ENCODE measurements around the gene LRRC4C. TPM values are rescaled to one million over a fixed set of nuclear protein-coding genes. Genes with fewer than 3 reads are reported as not detected.
A peak's percentile ranks its signal among the peaks of the same experiment; 100 is the strongest.

Gene LRRC4C
- total RNA-seq, 1 donor from 2014 or later, result 16.9 TPM

DNA sequence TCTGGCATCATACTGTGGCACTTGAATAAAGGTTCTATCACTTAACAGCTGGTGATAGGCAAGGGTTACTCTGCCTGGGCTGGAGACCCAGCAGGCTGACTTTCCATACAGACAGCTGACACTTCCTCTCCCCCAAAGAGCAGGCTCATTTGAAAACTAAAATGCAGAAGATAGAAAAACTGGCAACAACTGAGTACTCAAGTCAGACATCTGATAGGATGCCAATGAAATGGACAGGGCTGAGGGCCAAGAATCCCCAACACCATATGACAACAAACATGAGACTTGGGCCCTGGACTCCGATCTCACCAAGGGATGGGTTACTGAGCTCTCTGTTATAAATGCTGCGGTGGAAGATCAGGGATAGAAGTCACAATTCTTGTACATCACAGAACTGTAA lies 237.2 kb downstream of the LRRC4C start:
- H3K27me3 Mint-ChIP-seq (ENCODE audit: low read depth), result peaks cover 2% of the 10 kb centered on the region
- DNase-seq (ENCODE audit: low spot score in 2 of 2, unreplicated experiment in 2 of 2), result no peak
- TF ChIP-seq CTCF (IDR thresholded peaks at IDR 0.05; ENCODE audit: unreplicated experiment), result no peak
- no peaks in the 10 kb centered on the region for H3K36me3 Mint-ChIP-seq
- no peak overlapping the region for H3K4me3 Mint-ChIP-seq
- peaks cover 5% of the 10 kb centered on the region for H3K4me1 Mint-ChIP-seq
- H3K9me3 Mint-ChIP-seq, result peaks cover 6% of the 10 kb centered on the region
- H3K27ac Mint-ChIP-seq, result no peak overlapping the region

- peaks cover 5% of the 10 kb centered on the region for H3K27me3 Mint-ChIP-seq (ENCODE audit: low read depth)
- H3K9me3 Mint-ChIP-seq, result peaks cover 3% of the 10 kb centered on the region
- no peak for DNase-seq (ENCODE audit: low spot score in 2 of 2, unreplicated experiment in 2 of 2)
- H3K36me3 Mint-ChIP-seq, result no peaks in the 10 kb centered on the region
- H3K4me3 Mint-ChIP-seq, result no peak overlapping the region
- TF ChIP-seq CTCF (IDR thresholded peaks at IDR 0.05; ENCODE audit: unreplicated experiment), result no peak
- H3K27ac Mint-ChIP-seq, result no peak overlapping the region
- H3K4me1 Mint-ChIP-seq, result no peaks in the 10 kb centered on the region
Observed at GRCh38 chr11:41206388-41206787, 253.1 kb downstream of the LRRC4C start.

DNA sequence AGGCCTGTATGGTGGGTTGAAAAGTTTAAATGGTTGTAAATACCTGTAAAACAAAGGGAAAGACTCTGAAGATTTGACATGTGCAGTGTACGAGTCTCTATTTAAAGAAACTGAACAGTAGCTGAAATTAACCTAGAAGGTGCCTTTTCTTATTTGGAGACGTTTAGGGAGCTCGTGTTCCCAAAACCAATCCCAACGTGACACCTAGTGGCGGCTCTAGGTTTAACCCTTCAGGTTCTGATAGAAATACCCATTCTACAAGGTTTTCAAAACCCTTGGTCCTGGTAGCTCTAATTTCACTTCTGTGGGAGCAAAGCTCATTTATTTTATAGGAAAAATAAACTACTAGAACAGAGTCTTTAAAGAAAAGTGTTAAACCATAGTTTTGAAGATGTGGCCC lies 258.3 kb downstream of the LRRC4C start:
- TF ChIP-seq CTCF (IDR thresholded peaks at IDR 0.05; ENCODE audit: unreplicated experiment), result peak; percentile 54
- no peaks in the 10 kb centered on the region for H3K36me3 Mint-ChIP-seq
- no peak overlapping the region for H3K4me3 Mint-ChIP-seq
- H3K4me1 Mint-ChIP-seq, result no peaks in the 10 kb centered on the region
- H3K27ac Mint-ChIP-seq, result no peak overlapping the region
- H3K27me3 Mint-ChIP-seq (ENCODE audit: low read depth), result peaks cover 3% of the 10 kb centered on the region
- peak in 1 of 2 experiments; percentile 56 for DNase-seq (ENCODE audit: low spot score in 2 of 2, unreplicated experiment in 2 of 2)
- peaks cover 6% of the 10 kb centered on the region for H3K9me3 Mint-ChIP-seq

- Mint-ChIP-seq H3K27me3 (ENCODE audit: low read depth) (peaks cover 8% of the 10 kb centered on the region), H3K4me3 (no peak overlapping the region), H3K27ac (no peak overlapping the region), H3K36me3 (peaks cover 3% of the 10 kb centered on the region), H3K4me1 (peaks cover 4% of the 10 kb centered on the region), H3K9me3 (peaks cover 14% of the 10 kb centered on the region)
- no peak for DNase-seq (ENCODE audit: low spot score in 2 of 2, unreplicated experiment in 2 of 2)
- no peak for TF ChIP-seq CTCF (IDR thresholded peaks at IDR 0.05; ENCODE audit: unreplicated experiment)
Observed at GRCh38 chr11:41190437-41191082, 268.9 kb downstream of the LRRC4C start.

- TF ChIP-seq CTCF (IDR thresholded peaks at IDR 0.05; ENCODE audit: unreplicated experiment), result no peak
- no peak for DNase-seq (ENCODE audit: low spot score in 2 of 2, unreplicated experiment in 2 of 2)
- H3K27me3 Mint-ChIP-seq (ENCODE audit: low read depth), result peaks cover 8% of the 10 kb centered on the region
- H3K36me3 Mint-ChIP-seq, result peaks cover 3% of the 10 kb centered on the region
- no peak overlapping the region for H3K27ac Mint-ChIP-seq
- H3K4me1 Mint-ChIP-seq, result peaks cover 4% of the 10 kb centered on the region
- H3K9me3 Mint-ChIP-seq, result peaks cover 14% of the 10 kb centered on the region
- no peak overlapping the region for H3K4me3 Mint-ChIP-seq
Observed at GRCh38 chr11:41189701-41190436, 269.6 kb downstream of the LRRC4C start.

Measured in mesothelial cell of epicardium (in vitro differentiated cells).